ENCODE results near the gene GARRE1. TPM values are rescaled to one million over a fixed set of nuclear protein-coding genes. Genes with fewer than 3 reads are reported as not detected.
"Not testable (repeated sequence)": the region's sequence is repeated elsewhere in the genome, so short reads cannot be mapped to it uniquely, and the experiment has no call there.

GARRE1 gene
- polyA plus RNA-seq, 1 experiment: 17.6 TPM

DNA sequence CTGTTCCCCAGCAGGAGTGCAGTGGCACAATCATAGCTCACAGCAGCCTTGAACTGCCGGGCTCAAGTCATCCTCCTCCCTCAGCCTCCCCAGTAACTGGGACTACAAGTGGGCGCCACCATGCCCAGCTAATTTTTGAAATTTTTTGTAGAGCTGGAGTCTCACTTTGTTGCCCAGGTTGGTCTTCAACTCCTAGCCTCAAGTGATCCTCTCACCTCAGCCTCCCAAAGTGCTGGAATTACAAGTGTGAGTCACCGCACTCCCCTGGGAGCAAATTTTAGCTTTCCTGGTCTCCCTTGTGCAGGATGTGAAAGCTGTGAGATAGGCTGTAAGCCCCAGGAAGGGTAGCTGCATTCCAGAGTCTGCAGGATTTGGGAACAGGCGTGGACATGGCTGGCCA, 5.4 kb upstream of the GARRE1 start:
- Histone ChIP-seq H3K4me3 (ENCODE audit: low read depth, low read length) (no peak overlapping the region), H3K27me3 (ENCODE audit: control insufficient read depth, insufficient read depth, low read length) (no peaks in the 10 kb centered on the region), H3K27ac (ENCODE audit: low read depth, low read length) (no peak overlapping the region), H3K9me3 (ENCODE audit: control insufficient read depth, insufficient read depth, low read length) (no peaks in the 10 kb centered on the region)
- CTCF ChIA-PET: interaction anchor here (0.6 to 1.6 kb wide), 3 partner anchors 87 to 1015 kb away, joined by 3 to 8 read pairs (median 4); no protein-coding TSS in a partner anchor
- DNase-seq (ENCODE audit: low read depth, low spot score): no peak
- TF ChIP-seq CTCF (IDR thresholded peaks at IDR 0.05; ENCODE audit: low read depth, low read length): no peak
- POLR2A ChIA-PET: interaction anchor here (0.6 kb wide), 1 partner anchor 53 kb away, joined by 5 read pairs; no protein-coding TSS in a partner anchor

- POLR2A ChIA-PET; H3K27ac ChIP-seq (ENCODE audit: low read depth, low read length); DNase-seq (ENCODE audit: low read depth, low spot score); H3K27me3 ChIP-seq (ENCODE audit: control insufficient read depth, insufficient read depth, low read length); H3K9me3 ChIP-seq (ENCODE audit: control insufficient read depth, insufficient read depth, low read length); H3K4me3 ChIP-seq (ENCODE audit: low read depth, low read length): not testable (repeated sequence)
- CTCF ChIA-PET: interaction anchor here (1.0 kb wide), 2 partner anchors 83 to 93 kb away, joined by 3 to 5 read pairs; no protein-coding TSS in a partner anchor
Observed at GRCh38 chr19:34253167-34253566, 1.2 kb upstream of the GARRE1 start.

DNA sequence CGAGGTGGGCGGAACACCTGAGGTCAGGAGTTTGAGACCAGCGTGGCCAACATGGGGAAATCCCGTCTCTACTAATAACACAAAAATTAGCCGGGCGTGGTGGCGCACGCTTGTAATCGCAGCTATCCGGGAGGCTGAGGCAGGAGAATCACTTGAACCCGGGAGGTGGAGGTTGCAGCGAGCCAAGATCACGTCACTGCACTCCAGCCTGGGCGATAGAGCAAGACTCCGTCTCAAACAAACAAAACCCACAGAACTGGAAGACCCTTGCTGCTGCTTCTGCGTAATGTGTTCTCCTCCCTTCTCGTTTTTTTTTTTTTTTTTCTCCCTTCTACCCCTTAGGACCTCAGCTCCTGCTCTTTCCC, 691 bp upstream of the GARRE1 start:
- DNase-seq (ENCODE audit: low read depth, low spot score); H3K9me3 ChIP-seq (ENCODE audit: control insufficient read depth, insufficient read depth, low read length); H3K27me3 ChIP-seq (ENCODE audit: control insufficient read depth, insufficient read depth, low read length); H3K27ac ChIP-seq (ENCODE audit: low read depth, low read length); POLR2A ChIA-PET: not testable (repeated sequence)
- H3K4me3 ChIP-seq (ENCODE audit: low read depth, low read length): peak overlapping the region; percentile 75
- CTCF ChIA-PET: interaction anchor here (1.0 kb wide), 2 partner anchors 82 to 93 kb away, joined by 3 to 5 read pairs; no protein-coding TSS in a partner anchor

DNA sequence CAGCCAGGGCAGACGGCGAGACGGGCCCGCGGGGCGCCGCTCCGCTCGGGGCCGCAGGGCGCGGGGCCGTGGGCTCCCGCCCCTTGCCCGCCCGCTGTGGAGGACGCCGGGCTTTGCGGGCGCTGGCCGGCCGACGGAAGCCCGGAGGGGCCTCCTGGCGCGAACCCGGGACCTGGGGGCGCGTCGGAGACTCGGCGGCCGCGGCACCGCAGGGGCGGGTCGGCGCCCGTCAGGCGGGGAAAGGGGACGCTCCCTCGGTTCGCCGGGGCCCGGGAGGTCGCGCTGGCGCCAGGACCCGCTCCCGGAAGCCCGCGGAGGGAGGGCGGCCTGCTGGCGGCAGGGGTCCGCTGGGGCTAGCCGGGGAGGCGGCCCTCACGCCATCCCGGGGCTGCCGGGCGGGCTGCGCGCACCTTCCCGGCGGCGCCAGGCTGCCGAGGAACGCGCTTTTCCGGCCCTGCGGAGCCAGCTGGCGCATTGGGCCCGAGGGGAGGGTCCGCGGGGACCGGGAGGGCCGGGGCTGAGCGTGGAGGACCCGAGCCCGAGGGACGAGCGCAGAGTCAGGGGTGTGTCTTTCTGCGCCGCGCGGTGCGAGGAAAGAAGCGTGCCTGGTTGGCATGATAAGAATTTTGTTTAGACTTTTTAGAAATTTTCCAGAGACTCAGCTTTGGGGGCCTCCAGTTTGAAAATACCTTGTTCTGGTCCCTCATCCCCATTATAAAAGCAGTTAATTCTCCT, 511 bp downstream of the GARRE1 start:
- no peak for DNase-seq (ENCODE audit: low read depth, low spot score)
- H3K9me3 ChIP-seq (ENCODE audit: control insufficient read depth, insufficient read depth, low read length): no peaks in the 10 kb centered on the region; the same call in 1 of the 2 replicates
- no peak overlapping the region for H3K27ac ChIP-seq (ENCODE audit: low read depth, low read length)
- ChIA-PET POLR2A (interaction anchor here (0.6 kb wide), 1 partner anchor 19 kb away, joined by 3 read pairs; no protein-coding TSS in a partner anchor), CTCF (no interaction called here)
- H3K27me3 ChIP-seq (ENCODE audit: control insufficient read depth, insufficient read depth, low read length): no peaks in the 10 kb centered on the region
- no peak for TF ChIP-seq CTCF (IDR thresholded peaks at IDR 0.05; ENCODE audit: low read depth, low read length)
- peak overlapping the region; percentile 75 for H3K4me3 ChIP-seq (ENCODE audit: low read depth, low read length)

DNA sequence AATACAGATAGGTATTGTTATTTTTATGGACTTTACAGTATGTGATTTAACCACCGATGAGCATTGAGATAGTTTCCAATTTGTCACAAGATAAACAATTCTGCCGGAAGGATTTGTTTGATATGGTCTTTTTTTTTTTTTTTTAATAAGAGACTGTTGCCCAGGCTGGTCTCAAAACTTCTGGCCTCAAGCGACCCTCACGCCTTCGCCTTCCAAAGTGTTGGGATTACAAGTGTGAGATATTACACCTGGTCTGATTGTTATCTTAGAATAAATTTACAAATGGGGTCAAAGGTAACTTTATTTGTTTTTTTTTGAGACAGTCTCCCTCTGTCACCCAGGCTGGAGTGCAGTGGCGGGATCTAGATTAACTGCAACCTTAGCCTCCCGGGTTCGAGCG, 1.2 kb downstream of the GARRE1 start:
- no peaks in the 10 kb centered on the region for H3K27me3 ChIP-seq (ENCODE audit: control insufficient read depth, insufficient read depth, low read length)
- ChIA-PET POLR2A (interaction anchor here (0.6 kb wide), 1 partner anchor 19 kb away, joined by 3 read pairs; no protein-coding TSS in a partner anchor), CTCF (no interaction called here)
- DNase-seq (ENCODE audit: low read depth, low spot score): no peak
- peak overlapping the region; percentile 75 for H3K4me3 ChIP-seq (ENCODE audit: low read depth, low read length)
- H3K27ac ChIP-seq (ENCODE audit: low read depth, low read length): no peak overlapping the region
- H3K9me3 ChIP-seq (ENCODE audit: control insufficient read depth, insufficient read depth, low read length): no peaks in the 10 kb centered on the region; the same call in 1 of the 2 replicates
- TF ChIP-seq CTCF (IDR thresholded peaks at IDR 0.05; ENCODE audit: low read depth, low read length): no peak
